PC-9 (cell line): ENCODE measurements around the gene ARHGEF3. TPM values are rescaled to one million over a fixed set of nuclear protein-coding genes. Genes with fewer than 3 reads are reported as not detected.

Experiments used
- BruUV-seq: library from RNA; stranded (reverse); fragments of 400-500 nt; replicated peaks from 2 replicates; lab custom pipeline; 2021; lab: Mats Ljungman, UMichigan
- CTCF ChIA-PET: fragments of 300-600 bp; sonication (Branson Sonifier 250); formaldehyde crosslinking; loops from one replicate; lab custom pipeline; 2022; ENCODE audit warnings: antibody characterized with exemption; lab: Charles Lee
- POLR2A ChIA-PET: fragments of 300-600 bp; sonication (Branson Sonifier 250); formaldehyde crosslinking; loops from one replicate; lab custom pipeline; 2022; ENCODE audit warnings: antibody characterized with exemption; ENCODE audit not compliant: unreplicated experiment; lab: Charles Lee
- DNase-seq, 2 experiments: peaks; one replicate each; pipeline versions ENCODE4 v3.0.0 to v3.0.0-alpha.2; 2015 to 2022; ENCODE audit warnings: mixed read lengths in 1 of 2
- H2AFZ ChIP-seq: fragments of 200-600 bp; sonication (generic); 2 replicates; pipeline ENCODE4 v1.8.1; 2017; ENCODE audit warnings: antibody characterized with exemption
- H3F3A ChIP-seq: fragments of 200-600 bp; sonication (generic); 2 replicates; pipeline ENCODE4 v1.8.1; 2017; ENCODE audit warnings: antibody characterized with exemption, mild to moderate bottlenecking, low read depth; ENCODE audit not compliant: insufficient read depth
- H3K27ac ChIP-seq: fragments of 200-600 bp; sonication (generic); 2 replicates; pipeline ENCODE4 v1.6.1; 2016; ENCODE audit warnings: mixed run types
- H3K27me3 ChIP-seq: fragments of 200-600 bp; sonication (generic); 2 replicates; pipeline ENCODE4 v1.6.1; 2016; ENCODE audit warnings: low read depth, mixed run types; ENCODE audit not compliant: insufficient read depth
- H3K36me3 ChIP-seq: fragments of 200-600 bp; sonication (generic); 2 replicates; pipeline ENCODE4 v1.6.1; 2016; ENCODE audit warnings: low read depth, mixed run types
- H3K4me1 ChIP-seq: fragments of 200-600 bp; sonication (generic); replicated peaks from 2 replicates; pipeline ENCODE4 v1.6.1; 2016; ENCODE audit warnings: mixed run types; ENCODE audit not compliant: insufficient read depth
- H3K4me2 ChIP-seq: fragments of 200-600 bp; sonication (generic); 2 replicates; pipeline ENCODE4 v1.6.1; 2017; ENCODE audit warnings: mixed run types
- H3K4me3 ChIP-seq: fragments of 200-600 bp; sonication (generic); 2 replicates; pipeline ENCODE4 v1.6.1; 2016; ENCODE audit warnings: mixed run types
- H3K79me2 ChIP-seq: fragments of 200-600 bp; sonication (generic); 2 replicates; pipeline ENCODE4 v1.6.1; 2017; ENCODE audit warnings: low read depth, mixed run types
- H3K9me2 ChIP-seq: fragments of 200-600 bp; sonication (generic); 2 replicates; pipeline ENCODE4 v1.8.1; 2017; ENCODE audit warnings: mild to moderate bottlenecking; ENCODE audit not compliant: insufficient read depth
- H3K9me3 ChIP-seq: fragments of 200-600 bp; sonication (generic); 2 replicates; pipeline ENCODE4 v1.8.1; 2016; ENCODE audit warnings: low read depth; ENCODE audit not compliant: insufficient read depth
- H4K20me1 ChIP-seq: fragments of 200-600 bp; sonication (generic); 2 replicates; pipeline ENCODE4 v1.8.1; 2017; ENCODE audit not compliant: insufficient read depth
- EZH2 ChIP-seq: fragments of 200-600 bp; sonication (generic); IDR thresholded peaks from 2 replicates; pipeline ENCODE4 v1.8.0; 2017; ENCODE audit warnings: antibody characterized with exemption, low read depth
- intact Hi-C: fragments of 100-400 bp; cut with micrococcal nuclease; formaldehyde crosslinking; loops from one replicate; pipeline ENCODE4 v1.10.0; 2022; ENCODE audit not compliant: unreplicated experiment
- total RNA-seq: library from RNA; stranded (reverse); gene quantifications from 2 replicates; pipeline ENCODE4 v1.2.3, GENCODE V29; 2021
- TF ChIP-seq, protein P1 (sequence below): fragments of 200-600 bp; sonication (generic); conservative IDR thresholded peaks from 2 replicates; pipeline ENCODE4 v1.6.1; 2017; ENCODE audit warnings: mixed run types, antibody characterized with exemption, mild to moderate bottlenecking, moderate library complexity

ARHGEF3 gene
- total RNA-seq, 1 experiment from 2014 or later: 49.2 TPM

DNA sequence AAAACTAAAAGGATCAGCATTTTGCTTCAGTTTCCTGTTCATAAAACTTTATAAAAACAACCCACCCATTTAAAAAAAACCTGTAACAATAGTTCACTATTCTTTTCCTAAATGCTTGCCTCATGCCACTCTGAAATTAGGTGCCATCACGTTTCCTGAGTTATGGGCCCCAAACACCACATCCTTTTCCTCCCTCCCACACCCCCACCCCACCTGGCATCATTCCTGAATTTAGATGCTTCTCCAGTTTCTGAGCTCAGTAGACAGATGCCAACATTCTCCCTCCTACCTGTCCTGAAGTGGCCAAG is 11.9 kb upstream of the ARHGEF3 start:
- intact Hi-C loops: loop anchor here (5.0 kb wide), 2 partner anchors 39 to 114 kb away; no protein-coding TSS in a partner anchor
- Histone ChIP-seq H3K4me1 (peaks cover 56% of the 10 kb centered on the region), H3K9me3 (no peaks in the 10 kb centered on the region), H3K36me3 (no peaks in the 10 kb centered on the region), H3K27ac (peak overlapping the region; percentile 54), H3K4me2 (peak overlapping the region; percentile 74), H3K27me3 (no peaks in the 10 kb centered on the region), H3F3A (peaks cover 43% of the 10 kb centered on the region), H2AFZ (no peak overlapping the region), H3K9me2 (no peaks in the 10 kb centered on the region), H3K79me2 (peaks cover 20% of the 10 kb centered on the region), H3K4me3 (no peak overlapping the region), H4K20me1 (no peaks in the 10 kb centered on the region)
- DNase-seq: no peak
- no TSS peak for BruUV-seq
- ChIA-PET POLR2A (interaction anchor here (0.6 to 0.7 kb wide), 4 partner anchors 80 to 131 kb away, joined by 3 to 20 read pairs (median 4); partner anchors contain the start of gene TASOR), CTCF (interaction anchor here (1.1 kb wide), 2 partner anchors 10 to 12 kb away, joined by 3 to 13 read pairs; partner anchors contain the start of gene ARHGEF3)
- TF ChIP-seq, protein P1, sequence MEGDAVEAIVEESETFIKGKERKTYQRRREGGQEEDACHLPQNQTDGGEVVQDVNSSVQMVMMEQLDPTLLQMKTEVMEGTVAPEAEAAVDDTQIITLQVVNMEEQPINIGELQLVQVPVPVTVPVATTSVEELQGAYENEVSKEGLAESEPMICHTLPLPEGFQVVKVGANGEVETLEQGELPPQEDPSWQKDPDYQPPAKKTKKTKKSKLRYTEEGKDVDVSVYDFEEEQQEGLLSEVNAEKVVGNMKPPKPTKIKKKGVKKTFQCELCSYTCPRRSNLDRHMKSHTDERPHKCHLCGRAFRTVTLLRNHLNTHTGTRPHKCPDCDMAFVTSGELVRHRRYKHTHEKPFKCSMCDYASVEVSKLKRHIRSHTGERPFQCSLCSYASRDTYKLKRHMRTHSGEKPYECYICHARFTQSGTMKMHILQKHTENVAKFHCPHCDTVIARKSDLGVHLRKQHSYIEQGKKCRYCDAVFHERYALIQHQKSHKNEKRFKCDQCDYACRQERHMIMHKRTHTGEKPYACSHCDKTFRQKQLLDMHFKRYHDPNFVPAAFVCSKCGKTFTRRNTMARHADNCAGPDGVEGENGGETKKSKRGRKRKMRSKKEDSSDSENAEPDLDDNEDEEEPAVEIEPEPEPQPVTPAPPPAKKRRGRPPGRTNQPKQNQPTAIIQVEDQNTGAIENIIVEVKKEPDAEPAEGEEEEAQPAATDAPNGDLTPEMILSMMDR: no peak
- TF ChIP-seq EZH2: no peak

DNA sequence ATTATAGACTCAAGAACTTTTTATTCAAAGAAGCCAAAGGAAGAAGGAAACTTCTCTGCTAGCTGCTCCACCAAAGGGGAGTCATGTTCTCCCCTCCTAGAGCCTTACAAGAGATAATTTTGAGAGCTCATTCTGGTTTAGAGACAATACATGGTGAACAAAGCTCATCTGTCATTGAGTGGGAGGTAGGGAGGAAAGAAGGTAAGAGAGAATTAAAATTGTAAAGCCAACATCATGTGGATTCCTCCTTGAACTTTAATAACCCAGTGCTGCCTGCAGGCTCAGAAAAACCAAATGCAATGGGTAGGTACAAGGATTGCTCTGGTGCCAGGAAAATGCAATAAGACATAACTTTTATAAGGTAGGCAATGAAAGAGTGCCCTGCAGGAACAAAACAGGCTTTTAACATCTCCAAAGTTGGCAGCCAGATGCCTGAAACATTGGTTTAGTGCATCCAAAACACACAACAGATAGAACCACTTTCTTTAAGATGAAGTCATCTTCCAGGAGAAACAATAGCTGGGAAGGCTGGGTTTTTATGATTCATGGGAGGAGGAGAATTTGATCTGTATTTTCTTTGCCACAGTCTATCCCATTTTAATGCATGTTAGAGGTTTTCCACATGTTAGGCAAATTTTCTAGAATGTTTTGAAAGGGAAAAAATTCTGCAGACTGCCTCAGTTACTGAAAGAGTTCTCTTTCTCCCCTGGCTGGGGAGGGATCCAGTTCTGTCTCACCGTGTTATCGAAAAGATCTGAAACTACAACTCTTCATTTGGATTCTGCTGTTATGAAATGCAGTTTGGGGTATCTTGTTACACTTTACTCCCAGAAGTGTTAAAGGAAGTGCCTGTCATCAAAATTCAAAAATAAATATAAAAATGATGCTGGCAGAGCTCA is 11.3 kb upstream of the ARHGEF3 start:
- peak; percentile 9 to 67 for DNase-seq

More for the DNA sequence above, 11.3 kb upstream of the ARHGEF3 start:
- no peak overlapping the region for H2AFZ ChIP-seq
- no TSS peak for BruUV-seq
- no peaks in the 10 kb centered on the region for H3K36me3 ChIP-seq
- H3K9me2 ChIP-seq: no peaks in the 10 kb centered on the region
- TF ChIP-seq, protein P1: no peak
- TF ChIP-seq EZH2: no peak
- no peaks in the 10 kb centered on the region for H4K20me1 ChIP-seq
- peak overlapping the region; percentile 74 for H3K4me2 ChIP-seq
- CTCF ChIA-PET: interaction anchor here (1.1 kb wide), 2 partner anchors 11 kb away, joined by 3 to 13 read pairs; partner anchors contain the start of gene ARHGEF3
- intact Hi-C loops: loop anchor here (5.0 kb wide), 2 partner anchors 39 to 114 kb away; no protein-coding TSS in a partner anchor
- H3K4me3 ChIP-seq: no peak overlapping the region
- H3K79me2 ChIP-seq: peaks cover 20% of the 10 kb centered on the region
- H3K4me1 ChIP-seq: peaks cover 56% of the 10 kb centered on the region
- no peaks in the 10 kb centered on the region for H3K27me3 ChIP-seq
- peak overlapping the region; percentile 54 for H3K27ac ChIP-seq
- H3K9me3 ChIP-seq: no peaks in the 10 kb centered on the region
- POLR2A ChIA-PET: interaction anchor here (0.6 to 0.7 kb wide), 2 partner anchors 116 to 130 kb away, joined by 3 to 4 read pairs; partner anchors contain the start of gene TASOR
- H3F3A ChIP-seq: peaks cover 43% of the 10 kb centered on the region
